Spinal cord (tissue), 10 donors: ENCODE measurements around the gene DUSP12. TPM values are rescaled to one million over a fixed set of nuclear protein-coding genes. Genes with fewer than 3 reads are reported as not detected.

Source experiments
- DNase-seq, 6 donors: peaks; one replicate each; pipeline versions ENCODE4 v3.0.0 to v3.0.0-alpha.2; 2013 to 2015; ENCODE audit warnings: low spot score in 6 of 6, low read depth in 4 of 6
- H3K27ac ChIP-seq: one replicate; pipeline ENCODE4 v1.5.1; 2013; ENCODE audit warnings: low read depth, low read length, control low read depth
- H3K27me3 ChIP-seq: one replicate; pipeline ENCODE4 v1.6.1; 2013; ENCODE audit warnings: low read length; ENCODE audit not compliant: control insufficient read depth, insufficient read depth
- H3K36me3 ChIP-seq: one replicate; pipeline ENCODE4 v1.6.1; 2013; ENCODE audit warnings: low read length; ENCODE audit not compliant: control insufficient read depth, insufficient read depth
- H3K4me1 ChIP-seq: one replicate; pipeline ENCODE4 v1.6.1; 2013; ENCODE audit warnings: low read length; ENCODE audit not compliant: control insufficient read depth, insufficient read depth
- H3K4me3 ChIP-seq: one replicate; pipeline ENCODE4 v1.5.1; 2013; ENCODE audit warnings: low read depth, low read length, control low read depth
- H3K9me3 ChIP-seq: one replicate; pipeline ENCODE4 v1.6.1; 2013; ENCODE audit warnings: low read length; ENCODE audit not compliant: control insufficient read depth, insufficient read depth
- WGBS: methylation state at CpG from one replicate; pipeline ENCODE4 v1.1.5; 2013; ENCODE audit warnings: missing lambda C conversion rate; ENCODE audit not compliant: insufficient coverage; 5-methylcytosine and 5-hydroxymethylcytosine counted together
- polyA plus RNA-seq, 2 donors: library from polyadenylated mRNA; unstranded; fragments of 120-200 nt; gene quantifications; one replicate each; pipeline ENCODE4 v1.2.1, GENCODE V29; 2013; ENCODE audit not compliant: insufficient read length in 2 of 2
- small RNA-seq: library from RNA; depleted of rRNA; stranded (forward); fragments of <200 nt; gene quantifications from one replicate; pipeline ENCODE3, GENCODE V24; 2014; ENCODE audit warnings: low replicate concordance
- total RNA-seq, 2 donors: library from RNA; depleted of rRNA in 1 of 2; stranded (reverse); fragments of 120-200 nt in 1 of 2; fragments of >200 nt in 1 of 2; gene quantifications; one replicate each; pipeline versions ENCODE4 v1.2.3 to v1.2.4, GENCODE V29; 2013 to 2014
- donor health status: healthy.

DUSP12 gene
- total and polyA plus RNA-seq, 4 donors: 39.4 to 48.5 (median 42.5) TPM

- Histone ChIP-seq H3K4me3 (no peak overlapping the region), H3K27me3 (no peaks in the 10 kb centered on the region), H3K36me3 (peaks cover 3% of the 10 kb centered on the region), H3K27ac (no peak overlapping the region), H3K9me3 (no peaks in the 10 kb centered on the region), H3K4me1 (no peaks in the 10 kb centered on the region)
- whole genome bisulfite sequencing: 86% methylated on average over 2 of the region's 2 CpGs
- no peak for DNase-seq
Measured at GRCh38 chr1:161803181-161803580, 53.6 kb downstream of the DUSP12 start.

DNA sequence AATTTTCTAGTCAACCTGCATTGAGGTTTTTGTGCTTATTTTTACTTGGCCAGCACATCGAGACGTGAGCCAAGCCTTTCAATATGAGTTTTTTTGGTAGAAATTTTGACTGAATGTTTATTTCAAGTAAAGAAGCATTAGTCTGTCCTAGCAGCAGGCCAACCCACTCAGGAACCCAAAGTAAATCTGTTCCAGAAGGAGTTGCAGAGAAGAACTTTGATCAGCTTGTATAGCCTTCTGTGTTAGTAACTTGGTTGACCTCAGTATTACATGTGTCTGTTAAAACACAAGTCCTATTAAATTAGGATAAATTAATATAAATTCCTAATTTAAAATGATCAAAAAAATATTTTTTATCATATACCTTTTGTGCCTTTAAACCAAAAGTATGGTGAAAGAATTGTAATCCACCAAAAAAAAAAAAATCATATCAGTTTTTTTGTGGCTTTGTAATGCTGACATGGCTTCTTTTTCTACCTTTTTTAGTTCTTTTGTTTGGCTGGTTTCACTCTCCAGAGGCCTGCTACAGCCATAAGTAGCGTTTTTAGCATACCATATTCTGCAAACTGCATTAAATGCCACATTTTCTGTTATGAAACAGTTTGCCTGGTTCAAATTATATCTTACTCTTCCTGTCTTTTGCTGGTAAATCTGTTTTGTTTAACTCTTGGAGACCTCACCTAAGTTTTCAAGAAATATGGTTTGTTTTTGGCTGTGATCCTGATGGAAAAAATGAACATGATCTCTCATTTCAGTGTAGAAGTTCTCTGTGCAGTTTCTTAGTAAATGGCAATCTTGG is 56.0 kb downstream of the DUSP12 start:
- WGBS: no CpG with 5 or more reads among the region's 3 CpGs
- H3K36me3 ChIP-seq: peaks cover 3% of the 10 kb centered on the region
- no peak overlapping the region for H3K27ac ChIP-seq
- no peaks in the 10 kb centered on the region for H3K4me1 ChIP-seq
- no peaks in the 10 kb centered on the region for H3K9me3 ChIP-seq
- DNase-seq: no peak
- no peaks in the 10 kb centered on the region for H3K27me3 ChIP-seq
- no peak overlapping the region for H3K4me3 ChIP-seq

Small RNAs within 50 kb of the gene (small RNA-seq; reads per million reads assigned to genes)
- not detected for gene RN7SL466P

Other genes starting within 250 kb of the DUSP12 start
- gene FCGR2A, start 244.3 kb upstream of the DUSP12 start, total RNA-seq: 10 to 100 TPM; 11.7 to 53.8 TPM
- 1 to 10 TPM; 7.1 to 9.0 TPM for gene FCGR2A, start 244.3 kb upstream of the DUSP12 start, polyA plus RNA-seq
- 10 to 100 TPM in 1 of 2 donors, under 1 TPM in 1; 0.77 to 25.8 TPM for gene HSPA6, start 225.2 kb upstream of the DUSP12 start, total RNA-seq
- 1 to 10 TPM in 1 of 2 donors, under 1 TPM in 1; 0.93 to 1.2 TPM for gene HSPA6, start 225.2 kb upstream of the DUSP12 start, polyA plus RNA-seq
- 10 to 100 TPM in 1 of 2 donors, 1 to 10 TPM in 1; 5.6 to 30.1 TPM for gene FCGR3A, start 200.0 kb upstream of the DUSP12 start, total RNA-seq
- gene FCGR3A, start 200.0 kb upstream of the DUSP12 start, polyA plus RNA-seq: 10 to 100 TPM; 17.1 to 28.9 TPM
- 10 to 100 TPM in 1 of 2 donors, under 1 TPM in 1; 0.39 to 19.2 TPM for gene FCGR3B, start 118.6 kb upstream of the DUSP12 start, total RNA-seq
- 1 to 10 TPM in 1 of 2 donors, under 1 TPM in 1; 0.53 to 1.9 TPM for gene FCGR3B, start 118.6 kb upstream of the DUSP12 start, polyA plus RNA-seq
- 1 to 10 TPM; 1.1 to 1.5 TPM for gene FCGR2B, start 86.6 kb upstream of the DUSP12 start, total RNA-seq
- under 1 TPM in 1 of 2 donors, not detected in 1; 0.20 TPM for gene FCGR2B, start 86.6 kb upstream of the DUSP12 start, polyA plus RNA-seq
- under 1 TPM; 0.44 to 0.79 TPM for gene FCRLA, start 42.6 kb upstream of the DUSP12 start, total RNA-seq
- 1 to 10 TPM in 1 of 2 donors, under 1 TPM in 1; 0.70 to 1.4 TPM for gene FCRLA, start 42.6 kb upstream of the DUSP12 start, polyA plus RNA-seq
- gene FCRLB, start 28.2 kb upstream of the DUSP12 start, total RNA-seq: 1 to 10 TPM in 1 of 2 donors, under 1 TPM in 1; 0.88 to 2.4 TPM
- gene FCRLB, start 28.2 kb upstream of the DUSP12 start, polyA plus RNA-seq: 1 to 10 TPM; 2.5 to 2.9 TPM
- 10 to 100 TPM; 27.2 to 41.1 TPM for gene ATF6, start 16.5 kb downstream of the DUSP12 start, total RNA-seq
- 10 to 100 TPM; 18.6 to 21.8 TPM for gene ATF6, start 16.5 kb downstream of the DUSP12 start, polyA plus RNA-seq